Activated CD4-positive, alpha-beta T cell treated with anti-CD3 and anti-CD28 coated beads, Interleukin-2, amount 50 U/mL, for 24 hours (primary cell): Measurements from ENCODE around the gene STAT5A.
"Not testable (repeated sequence)": the region's sequence is repeated elsewhere in the genome, so short reads cannot be mapped to it uniquely, and the experiment has no call there.

Source experiments
- DNase-seq, 2 donors: peaks; one replicate each; pipeline ENCODE4 v3.0.0-alpha.2; 2020; ENCODE audit warnings: low read depth in 1 of 2, low spot score in 1 of 2

Gene STAT5A

DNA sequence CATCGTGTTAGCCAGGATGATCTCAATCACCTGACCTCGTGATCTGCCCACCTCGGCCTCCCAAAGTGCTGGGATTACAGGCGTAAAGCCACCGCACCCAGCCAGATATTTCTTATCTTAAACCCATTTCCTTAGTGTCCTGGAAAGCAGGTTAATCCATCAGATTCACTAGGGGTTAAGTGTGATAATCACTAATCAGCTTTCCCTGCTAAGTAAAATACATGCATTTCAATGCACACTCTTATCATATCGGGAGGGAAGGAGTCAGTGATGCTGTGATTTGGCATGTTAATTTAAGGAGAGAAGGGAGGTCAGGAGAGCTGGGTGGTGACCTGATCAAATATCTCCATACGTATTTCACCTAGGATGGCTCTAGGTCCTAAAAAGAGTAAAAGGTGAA is 70.8 kb downstream of the STAT5A start:
- DNase-seq, result no peak

DNA sequence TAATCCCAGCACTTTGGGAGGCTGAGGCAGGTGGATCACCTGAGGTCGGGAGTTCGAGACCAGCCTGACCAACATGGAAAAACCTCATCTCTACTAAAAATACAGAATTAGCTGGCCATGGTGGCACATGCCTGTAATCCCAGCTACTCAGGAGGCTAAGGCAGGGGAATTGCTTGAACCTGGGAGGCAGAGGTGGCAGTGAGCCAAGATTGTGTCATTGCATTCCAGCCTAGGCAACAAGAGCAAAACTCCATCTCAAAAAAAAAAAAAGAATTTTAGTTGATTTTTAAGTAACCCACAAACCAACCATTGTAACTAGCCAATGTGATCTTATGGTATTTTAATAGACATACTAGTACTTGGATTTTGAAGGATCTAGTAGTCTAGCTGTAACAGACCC is 72.1 kb downstream of the STAT5A start:
- not testable (repeated sequence) for DNase-seq
